Fibroblast of mammary gland (primary cell): Measurements from ENCODE around the gene SLC22A5.
"Not testable (repeated sequence)": the region's sequence is repeated elsewhere in the genome, so short reads cannot be mapped to it uniquely, and the experiment has no call there.

Experiments
- DNase-seq: peaks from one replicate; pipeline ENCODE4 v3.0.0-alpha.2; 2010; ENCODE audit warnings: low read depth
- H3K4me3 ChIP-seq: 2 replicates; pipeline ENCODE4 v1.5.1; 2011; ENCODE audit warnings: low read depth, mild to moderate bottlenecking, low read length, moderate library complexity; ENCODE audit not compliant: control insufficient read depth
- CTCF ChIP-seq: conservative IDR thresholded peaks from 2 replicates; pipeline ENCODE4 v1.5.1; 2011; ENCODE audit warnings: low read depth, low read length, inconsistent platforms; ENCODE audit not compliant: control insufficient read depth, insufficient read depth

SLC22A5 gene

GRCh38 chr5:132437604-132438266 is 68.2 kb downstream of the SLC22A5 start:
- peak; percentile 90 for DNase-seq
- no peak overlapping the region for H3K4me3 ChIP-seq

GRCh38 chr5:132438267-132438645 is 68.7 kb downstream of the SLC22A5 start:
- DNase-seq, H3K4me3 ChIP-seq: not testable (repeated sequence)

More at GRCh38 chr5:132437604-132438266, 68.2 kb downstream of the SLC22A5 start:
- no peak for TF ChIP-seq CTCF

GRCh38 chr5:132438917-132439316 is 69.4 kb downstream of the SLC22A5 start:
- DNase-seq = no peak
- no peak overlapping the region for H3K4me3 ChIP-seq
- no peak for TF ChIP-seq CTCF

GRCh38 chr5:132439521-132440089 is 70.1 kb downstream of the SLC22A5 start:
- H3K4me3 ChIP-seq = no peak overlapping the region
- no peak for TF ChIP-seq CTCF

GRCh38 chr5:132444061-132444460 is 74.6 kb downstream of the SLC22A5 start:
- TF ChIP-seq CTCF = no peak
- H3K4me3 ChIP-seq = no peak overlapping the region
- DNase-seq = no peak

More at GRCh38 chr5:132439521-132440089, 70.1 kb downstream of the SLC22A5 start:
- peak; percentile 94 for DNase-seq
